SK-N-MC (cell line): ENCODE results near the gene ACSL6.
A peak's percentile ranks its signal among the peaks of the same experiment; 100 is the strongest.

Source experiments
- EZH2 ChIP-seq: fragments of 200-600 bp; sonication (generic); IDR thresholded peaks from one replicate; pipeline ENCODE4 v1.6.1; 2017; ENCODE audit warnings: antibody characterized with exemption
- POLR2AphosphoS5 ChIP-seq: IDR thresholded peaks from 2 replicates; pipeline ENCODE4 v1.6.1; 2012; ENCODE audit warnings: mild to moderate bottlenecking, low read depth, low read length, borderline replicate concordance

- TF ChIP-seq EZH2 (no peak), POLR2AphosphoS5 (peak; percentile 18; the same call in 1 of the 2 replicates)
Observed at GRCh38 chr5:131952301-131952857, 59.1 kb downstream of the ACSL6 start.
